Occipital lobe (tissue), 2 donors: Measurements from ENCODE around the gene TAP2. TPM values are rescaled to one million over a fixed set of nuclear protein-coding genes. Genes with fewer than 3 reads are reported as not detected.

Experiments used
- DNase-seq: peaks from one replicate; lab custom pipeline; 2025; lab: John Stamatoyannopoulos, UW
- total RNA-seq: library from RNA; depleted of rRNA; stranded (reverse); fragments of >200 nt; gene quantifications from one replicate; pipeline ENCODE4 v1.2.3, GENCODE V29; 2014

Gene TAP2
- total RNA-seq, 1 donor from 2014 or later: 3.9 TPM

GRCh38 chr6:32792901-32793435 is 45.6 kb downstream of the TAP2 start:
- DNase-seq: no peak

- no peak for DNase-seq
Measured at GRCh38 chr6:32790306-32790705, 48.2 kb downstream of the TAP2 start.

Other genes starting within 250 kb of the TAP2 start
- gene HLA-DRB1, start 248.9 kb downstream of the TAP2 start, total RNA-seq: 0.16 TPM
- gene HLA-DQA1, start 201.3 kb downstream of the TAP2 start, total RNA-seq: 0.16 TPM
- 0.16 TPM for gene HLA-DQB1, start 172.1 kb downstream of the TAP2 start, total RNA-seq
- gene HLA-DQA2, start 97.3 kb downstream of the TAP2 start, total RNA-seq: 0.16 TPM
- gene HLA-DQB2, start 75.2 kb downstream of the TAP2 start, total RNA-seq: not detected
- gene HLA-DOB, start 21.7 kb downstream of the TAP2 start, total RNA-seq: not detected
- 5.3 TPM for gene PSMB8, start 5.3 kb upstream of the TAP2 start, total RNA-seq
- gene TAP1, start 15.0 kb upstream of the TAP2 start, total RNA-seq: 7.5 TPM
- gene PSMB9, start 15.5 kb upstream of the TAP2 start, total RNA-seq: 5.8 TPM
- 2.0 TPM for gene HLA-DMB, start 102.3 kb upstream of the TAP2 start, total RNA-seq
- 0.94 TPM for gene HLA-DMA, start 114.4 kb upstream of the TAP2 start, total RNA-seq
- 66.6 TPM for gene BRD2, start 129.9 kb upstream of the TAP2 start, total RNA-seq
- gene HLA-DOA, start 170.9 kb upstream of the TAP2 start, total RNA-seq: 0.16 TPM
- gene HLA-DPA1, start 234.9 kb upstream of the TAP2 start, total RNA-seq: 1.4 TPM
- 1.4 TPM for gene HLA-DPB1, start 237.3 kb upstream of the TAP2 start, total RNA-seq